ENCODE measurements around the gene TRPC4AP.

The TRPC4AP gene

DNA sequence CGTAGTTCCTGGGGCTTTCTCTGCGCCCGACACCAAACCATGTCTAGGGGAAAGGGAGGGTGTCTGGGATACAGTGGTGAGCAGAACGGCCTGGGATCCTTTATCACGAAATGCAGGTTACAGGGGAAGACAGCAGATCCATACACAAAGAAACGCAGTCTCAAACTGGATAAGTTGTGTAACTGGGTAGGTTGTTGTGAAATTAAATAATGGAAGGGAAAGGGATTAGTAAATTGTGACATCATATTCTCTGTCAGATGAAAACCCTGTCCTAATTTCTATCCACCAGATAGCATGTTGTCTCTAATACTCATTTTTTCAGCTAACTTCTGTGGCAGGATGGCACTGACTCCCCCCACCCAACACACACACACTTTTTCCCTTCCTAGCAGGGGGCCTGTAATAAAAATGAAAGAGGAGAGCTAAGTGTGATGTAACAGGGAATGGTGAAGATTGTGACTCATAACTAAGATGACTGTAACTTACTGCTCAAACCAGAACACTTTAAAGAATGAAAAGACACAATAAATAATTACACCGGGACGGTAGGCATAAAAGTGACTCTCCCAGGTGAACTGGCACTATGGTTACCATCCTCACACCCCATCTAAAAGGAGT, 769 bp upstream of the TRPC4AP start:
- no peak for ATAC-seq
- no peak for TF ChIP-seq ISL1 (CRISPR knock-in tag; IDR thresholded peaks at IDR 0.05)
- TF ChIP-seq ZNF70 (CRISPR knock-in tag; IDR thresholded peaks at IDR 0.05) = no peak
- no peak for TF ChIP-seq ARNTL (CRISPR knock-in tag; IDR thresholded peaks at IDR 0.05; ENCODE audit: borderline replicate concordance, low read depth)
- TF ChIP-seq, protein P1, sequence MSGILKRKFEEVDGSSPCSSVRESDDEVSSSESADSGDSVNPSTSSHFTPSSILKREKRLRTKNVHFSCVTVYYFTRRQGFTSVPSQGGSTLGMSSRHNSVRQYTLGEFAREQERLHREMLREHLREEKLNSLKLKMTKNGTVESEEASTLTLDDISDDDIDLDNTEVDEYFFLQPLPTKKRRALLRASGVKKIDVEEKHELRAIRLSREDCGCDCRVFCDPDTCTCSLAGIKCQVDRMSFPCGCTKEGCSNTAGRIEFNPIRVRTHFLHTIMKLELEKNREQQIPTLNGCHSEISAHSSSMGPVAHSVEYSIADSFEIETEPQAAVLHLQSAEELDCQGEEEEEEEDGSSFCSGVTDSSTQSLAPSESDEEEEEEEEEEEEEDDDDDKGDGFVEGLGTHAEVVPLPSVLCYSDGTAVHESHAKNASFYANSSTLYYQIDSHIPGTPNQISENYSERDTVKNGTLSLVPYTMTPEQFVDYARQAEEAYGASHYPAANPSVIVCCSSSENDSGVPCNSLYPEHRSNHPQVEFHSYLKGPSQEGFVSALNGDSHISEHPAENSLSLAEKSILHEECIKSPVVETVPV (CRISPR knock-in tag; IDR thresholded peaks at IDR 0.05) = no peak
- no peak for TF ChIP-seq ZFP30 (CRISPR knock-in tag; IDR thresholded peaks at IDR 0.05)
- TF ChIP-seq, protein P2, sequence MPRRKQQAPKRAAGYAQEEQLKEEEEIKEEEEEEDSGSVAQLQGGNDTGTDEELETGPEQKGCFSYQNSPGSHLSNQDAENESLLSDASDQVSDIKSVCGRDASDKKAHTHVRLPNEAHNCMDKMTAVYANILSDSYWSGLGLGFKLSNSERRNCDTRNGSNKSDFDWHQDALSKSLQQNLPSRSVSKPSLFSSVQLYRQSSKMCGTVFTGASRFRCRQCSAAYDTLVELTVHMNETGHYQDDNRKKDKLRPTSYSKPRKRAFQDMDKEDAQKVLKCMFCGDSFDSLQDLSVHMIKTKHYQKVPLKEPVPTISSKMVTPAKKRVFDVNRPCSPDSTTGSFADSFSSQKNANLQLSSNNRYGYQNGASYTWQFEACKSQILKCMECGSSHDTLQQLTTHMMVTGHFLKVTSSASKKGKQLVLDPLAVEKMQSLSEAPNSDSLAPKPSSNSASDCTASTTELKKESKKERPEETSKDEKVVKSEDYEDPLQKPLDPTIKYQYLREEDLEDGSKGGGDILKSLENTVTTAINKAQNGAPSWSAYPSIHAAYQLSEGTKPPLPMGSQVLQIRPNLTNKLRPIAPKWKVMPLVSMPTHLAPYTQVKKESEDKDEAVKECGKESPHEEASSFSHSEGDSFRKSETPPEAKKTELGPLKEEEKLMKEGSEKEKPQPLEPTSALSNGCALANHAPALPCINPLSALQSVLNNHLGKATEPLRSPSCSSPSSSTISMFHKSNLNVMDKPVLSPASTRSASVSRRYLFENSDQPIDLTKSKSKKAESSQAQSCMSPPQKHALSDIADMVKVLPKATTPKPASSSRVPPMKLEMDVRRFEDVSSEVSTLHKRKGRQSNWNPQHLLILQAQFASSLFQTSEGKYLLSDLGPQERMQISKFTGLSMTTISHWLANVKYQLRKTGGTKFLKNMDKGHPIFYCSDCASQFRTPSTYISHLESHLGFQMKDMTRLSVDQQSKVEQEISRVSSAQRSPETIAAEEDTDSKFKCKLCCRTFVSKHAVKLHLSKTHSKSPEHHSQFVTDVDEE (CRISPR knock-in tag; IDR thresholded peaks at IDR 0.05) = no peak

DNA sequence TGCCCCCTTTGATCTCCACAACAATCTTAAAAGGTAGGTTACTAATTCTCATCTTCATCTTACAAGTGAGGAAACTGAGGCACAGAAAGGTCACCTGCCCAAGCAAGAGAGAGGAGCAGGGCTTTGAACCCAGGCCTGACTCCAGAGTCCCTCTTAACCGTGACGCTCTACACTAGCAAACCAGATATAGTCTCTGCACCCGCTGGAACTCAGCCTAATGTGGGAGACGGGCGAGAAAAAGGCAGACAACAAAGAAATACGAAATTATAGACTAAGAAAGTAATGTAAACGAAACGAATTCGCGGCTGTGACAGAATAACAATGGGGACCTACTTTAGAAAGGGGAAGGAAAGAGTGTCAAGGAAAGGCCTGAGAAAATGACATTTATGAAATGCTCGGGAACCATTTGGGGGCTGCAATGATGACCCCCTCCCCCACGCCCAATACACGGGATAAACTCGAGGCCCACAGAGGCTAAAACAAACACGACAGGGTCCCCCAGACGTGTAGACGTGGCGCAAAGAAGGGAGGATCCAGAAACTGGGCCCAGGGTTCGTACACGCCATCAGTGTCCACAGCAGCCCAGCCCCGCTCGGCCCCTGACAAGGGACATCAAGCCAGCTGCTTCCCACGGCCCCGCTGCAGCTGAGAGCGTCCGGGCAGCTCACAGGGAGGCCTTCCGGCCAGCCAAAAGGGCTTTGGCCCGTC, 637 bp downstream of the TRPC4AP start:
- TF ChIP-seq, protein P3, sequence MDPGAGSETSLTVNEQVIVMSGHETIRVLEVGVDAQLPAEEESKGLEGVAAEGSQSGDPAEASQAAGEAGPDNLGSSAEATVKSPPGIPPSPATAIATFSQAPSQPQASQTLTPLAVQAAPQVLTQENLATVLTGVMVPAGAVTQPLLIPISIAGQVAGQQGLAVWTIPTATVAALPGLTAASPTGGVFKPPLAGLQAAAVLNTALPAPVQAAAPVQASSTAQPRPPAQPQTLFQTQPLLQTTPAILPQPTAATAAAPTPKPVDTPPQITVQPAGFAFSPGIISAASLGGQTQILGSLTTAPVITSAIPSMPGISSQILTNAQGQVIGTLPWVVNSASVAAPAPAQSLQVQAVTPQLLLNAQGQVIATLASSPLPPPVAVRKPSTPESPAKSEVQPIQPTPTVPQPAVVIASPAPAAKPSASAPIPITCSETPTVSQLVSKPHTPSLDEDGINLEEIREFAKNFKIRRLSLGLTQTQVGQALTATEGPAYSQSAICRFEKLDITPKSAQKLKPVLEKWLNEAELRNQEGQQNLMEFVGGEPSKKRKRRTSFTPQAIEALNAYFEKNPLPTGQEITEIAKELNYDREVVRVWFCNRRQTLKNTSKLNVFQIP (CRISPR knock-in tag; IDR thresholded peaks at IDR 0.05; ENCODE audit: borderline replicate concordance, low read depth) = no peak
- TF ChIP-seq, protein P4, sequence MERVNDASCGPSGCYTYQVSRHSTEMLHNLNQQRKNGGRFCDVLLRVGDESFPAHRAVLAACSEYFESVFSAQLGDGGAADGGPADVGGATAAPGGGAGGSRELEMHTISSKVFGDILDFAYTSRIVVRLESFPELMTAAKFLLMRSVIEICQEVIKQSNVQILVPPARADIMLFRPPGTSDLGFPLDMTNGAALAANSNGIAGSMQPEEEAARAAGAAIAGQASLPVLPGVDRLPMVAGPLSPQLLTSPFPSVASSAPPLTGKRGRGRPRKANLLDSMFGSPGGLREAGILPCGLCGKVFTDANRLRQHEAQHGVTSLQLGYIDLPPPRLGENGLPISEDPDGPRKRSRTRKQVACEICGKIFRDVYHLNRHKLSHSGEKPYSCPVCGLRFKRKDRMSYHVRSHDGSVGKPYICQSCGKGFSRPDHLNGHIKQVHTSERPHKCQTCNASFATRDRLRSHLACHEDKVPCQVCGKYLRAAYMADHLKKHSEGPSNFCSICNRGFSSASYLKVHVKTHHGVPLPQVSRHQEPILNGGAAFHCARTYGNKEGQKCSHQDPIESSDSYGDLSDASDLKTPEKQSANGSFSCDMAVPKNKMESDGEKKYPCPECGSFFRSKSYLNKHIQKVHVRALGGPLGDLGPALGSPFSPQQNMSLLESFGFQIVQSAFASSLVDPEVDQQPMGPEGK (CRISPR knock-in tag; IDR thresholded peaks at IDR 0.05; ENCODE audit: borderline replicate concordance) = no peak
- no peak for TF ChIP-seq ZC3H10 (CRISPR knock-in tag; IDR thresholded peaks at IDR 0.05)
- TF ChIP-seq, protein P5, sequence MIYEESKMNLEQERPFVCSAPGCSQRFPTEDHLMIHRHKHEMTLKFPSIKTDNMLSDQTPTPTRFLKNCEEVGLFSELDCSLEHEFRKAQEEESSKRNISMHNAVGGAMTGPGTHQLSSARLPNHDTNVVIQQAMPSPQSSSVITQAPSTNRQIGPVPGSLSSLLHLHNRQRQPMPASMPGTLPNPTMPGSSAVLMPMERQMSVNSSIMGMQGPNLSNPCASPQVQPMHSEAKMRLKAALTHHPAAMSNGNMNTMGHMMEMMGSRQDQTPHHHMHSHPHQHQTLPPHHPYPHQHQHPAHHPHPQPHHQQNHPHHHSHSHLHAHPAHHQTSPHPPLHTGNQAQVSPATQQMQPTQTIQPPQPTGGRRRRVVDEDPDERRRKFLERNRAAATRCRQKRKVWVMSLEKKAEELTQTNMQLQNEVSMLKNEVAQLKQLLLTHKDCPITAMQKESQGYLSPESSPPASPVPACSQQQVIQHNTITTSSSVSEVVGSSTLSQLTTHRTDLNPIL (CRISPR knock-in tag; IDR thresholded peaks at IDR 0.05; ENCODE audit: low read depth) = no peak
- TF ChIP-seq SNAI2 (CRISPR knock-in tag; IDR thresholded peaks at IDR 0.05) = no peak
- no peak for TF ChIP-seq ZFP3 (CRISPR knock-in tag; IDR thresholded peaks at IDR 0.05)
- TF ChIP-seq TOX (CRISPR knock-in tag; IDR thresholded peaks at IDR 0.05; ENCODE audit: borderline replicate concordance) = no peak
- TF ChIP-seq, protein P2 (CRISPR knock-in tag; IDR thresholded peaks at IDR 0.05) = no peak
- no peak for TF ChIP-seq ZFP30 (CRISPR knock-in tag; IDR thresholded peaks at IDR 0.05)
- TF ChIP-seq ZNF70 (CRISPR knock-in tag; IDR thresholded peaks at IDR 0.05) = no peak
- TF ChIP-seq ZNF565 (CRISPR knock-in tag; conservative IDR thresholded peaks at IDR 0.05; ENCODE audit: low read depth) = no peak
- peak; percentile 68 for ATAC-seq
